COLO668 (cell line): ENCODE results near the gene KIAA1586.
"Not testable (repeated sequence)": the region's sequence is repeated elsewhere in the genome, so short reads cannot be mapped to it uniquely, and the experiment has no call there.

ENCODE experiments used
- DNase-seq: peaks from one replicate; lab custom pipeline; 2025; ENCODE audit not compliant: unreplicated experiment; lab: John Stamatoyannopoulos, UW

Gene KIAA1586, protein sequence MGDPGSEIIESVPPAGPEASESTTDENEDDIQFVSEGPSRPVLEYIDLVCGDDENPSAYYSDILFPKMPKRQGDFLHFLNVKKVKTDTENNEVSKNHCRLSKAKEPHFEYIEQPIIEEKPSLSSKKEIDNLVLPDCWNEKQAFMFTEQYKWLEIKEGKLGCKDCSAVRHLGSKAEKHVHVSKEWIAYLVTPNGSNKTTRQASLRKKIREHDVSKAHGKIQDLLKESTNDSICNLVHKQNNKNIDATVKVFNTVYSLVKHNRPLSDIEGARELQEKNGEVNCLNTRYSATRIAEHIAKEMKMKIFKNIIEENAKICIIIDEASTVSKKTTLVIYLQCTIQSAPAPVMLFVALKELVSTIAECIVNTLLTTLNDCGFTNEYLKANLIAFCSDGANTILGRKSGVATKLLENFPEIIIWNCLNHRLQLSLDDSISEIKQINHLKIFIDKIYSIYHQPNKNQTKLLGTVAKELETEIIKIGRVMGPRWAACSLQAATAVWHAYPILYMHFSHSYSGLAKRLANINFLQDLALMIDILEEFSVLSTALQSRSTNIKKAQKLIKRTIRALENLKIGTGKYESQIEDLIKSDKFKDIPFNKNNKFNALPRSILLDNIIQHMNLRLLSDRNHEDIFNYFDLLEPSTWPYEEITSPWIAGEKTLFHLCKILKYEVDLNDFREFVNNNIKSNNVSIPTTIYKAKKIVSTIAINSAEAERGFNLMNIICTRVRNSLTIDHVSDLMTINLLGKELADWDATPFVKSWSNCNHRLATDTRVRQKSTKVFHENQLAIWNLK

GRCh38 chr6:57046332-57047256, at the start of gene KIAA1586:
Gene KIAA1586 (plus strand): TSS chr6:57046693. CDS start chr6:57046756, 63 bp downstream.
- peak; percentile 86 for DNase-seq

GRCh38 chr6:56999049-56999448, 47.4 kb upstream of the KIAA1586 start:
- no peak for DNase-seq

GRCh38 chr6:56999748-57000147, 46.7 kb upstream of the KIAA1586 start:
- DNase-seq: not testable (repeated sequence)

DNA sequence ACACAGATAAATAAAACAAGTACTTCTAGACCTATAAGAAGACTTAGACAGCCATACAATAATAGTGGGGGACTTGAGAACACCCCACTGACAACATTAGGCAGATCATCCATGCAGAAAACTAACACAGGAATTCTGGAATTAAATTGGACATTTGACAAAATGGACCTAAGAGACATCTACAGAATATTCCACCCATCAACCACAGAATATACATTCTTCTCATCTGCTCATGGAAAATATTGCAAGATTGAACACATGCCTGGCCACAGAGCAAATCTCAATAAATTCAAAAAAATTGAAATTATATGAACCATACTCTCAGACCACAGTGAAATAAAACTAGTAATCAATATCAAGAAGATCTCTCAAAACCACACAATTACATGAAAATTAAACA, 44.3 kb upstream of the KIAA1586 start:
- no peak for DNase-seq

DNA sequence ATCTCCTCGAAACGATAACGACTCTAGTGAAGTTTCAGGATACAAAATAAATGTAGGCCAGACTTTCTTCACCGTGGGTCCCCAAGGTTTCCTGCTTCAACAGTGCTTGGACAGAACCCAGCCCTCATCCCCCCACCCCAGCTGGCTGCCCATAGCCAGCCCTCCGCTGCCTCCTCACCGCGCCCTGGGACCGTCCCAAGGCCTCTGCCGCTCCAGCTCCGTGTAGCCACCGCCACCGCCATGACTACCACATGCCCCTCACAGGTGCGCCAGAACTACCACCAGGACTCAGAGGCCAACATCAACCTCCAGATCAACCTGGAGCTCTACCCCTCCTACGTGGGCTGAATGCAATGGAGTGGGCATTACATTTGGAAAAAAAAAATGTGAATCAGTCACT, 42.2 kb upstream of the KIAA1586 start:
- no peak for DNase-seq

- no peak for DNase-seq
Observed at GRCh38 chr6:57006101-57006500, 40.4 kb upstream of the KIAA1586 start.

DNA sequence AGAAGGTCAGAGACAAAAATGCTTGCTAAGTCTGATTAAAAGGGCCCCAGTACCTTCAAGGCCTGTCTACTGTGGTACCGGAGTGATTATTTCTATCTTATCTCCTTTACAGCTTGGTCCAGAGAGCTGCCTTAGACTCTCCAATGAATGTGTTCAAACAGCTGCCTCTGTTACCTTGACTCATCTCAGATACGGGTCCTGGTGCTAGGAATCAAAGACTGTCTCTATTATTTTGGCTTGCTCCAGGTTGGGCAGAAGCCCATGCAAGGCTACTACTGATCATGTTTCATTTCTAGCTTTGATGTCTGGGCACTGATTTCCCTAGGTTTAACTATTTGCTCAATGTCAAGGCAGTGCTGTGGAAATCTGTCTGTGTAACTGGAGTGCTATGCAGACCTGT, 38.4 kb upstream of the KIAA1586 start:
- not testable (repeated sequence) for DNase-seq

- DNase-seq: no peak
Observed at GRCh38 chr6:57013521-57013926, 33.0 kb upstream of the KIAA1586 start.

DNA sequence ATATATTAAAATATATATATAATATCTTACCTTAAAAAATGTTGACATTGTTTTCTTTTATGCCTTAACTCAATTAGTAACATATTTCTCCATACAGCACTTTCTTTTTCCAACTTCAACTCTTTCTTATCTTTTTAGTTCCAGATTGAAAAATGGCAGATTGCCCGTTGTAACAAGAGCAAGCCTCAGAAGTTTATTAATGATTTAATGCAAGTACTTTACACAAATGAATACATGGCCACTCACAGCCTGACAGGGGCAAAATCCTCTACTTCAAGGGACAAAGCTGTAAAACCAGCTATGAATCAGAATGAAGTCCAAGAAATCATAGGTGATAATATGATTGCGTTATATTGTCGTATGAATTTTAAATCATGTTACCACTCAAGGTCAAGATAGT, 29.4 kb upstream of the KIAA1586 start:
- DNase-seq: no peak

- no peak for DNase-seq
Observed at GRCh38 chr6:57017841-57018240, 28.7 kb upstream of the KIAA1586 start.

DNA sequence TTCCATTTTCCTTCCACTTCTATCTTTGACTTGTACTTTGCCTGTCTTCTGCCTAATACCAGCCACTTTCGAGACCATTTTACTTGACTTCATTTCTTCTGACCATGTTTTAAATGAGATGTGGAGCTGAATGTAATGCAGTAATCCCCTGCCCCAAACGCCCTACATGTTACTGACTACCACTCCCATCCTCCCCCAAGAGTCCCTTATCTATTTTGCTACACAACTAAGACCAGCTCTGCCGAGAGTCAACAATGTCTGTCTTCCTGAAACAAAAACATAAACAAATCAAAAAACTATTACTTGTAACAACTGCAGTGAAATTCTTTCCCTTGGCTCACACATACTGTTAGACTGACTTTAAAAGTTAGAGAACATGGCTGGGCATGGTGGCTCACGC, 27.1 kb upstream of the KIAA1586 start:
- DNase-seq: no peak

DNA sequence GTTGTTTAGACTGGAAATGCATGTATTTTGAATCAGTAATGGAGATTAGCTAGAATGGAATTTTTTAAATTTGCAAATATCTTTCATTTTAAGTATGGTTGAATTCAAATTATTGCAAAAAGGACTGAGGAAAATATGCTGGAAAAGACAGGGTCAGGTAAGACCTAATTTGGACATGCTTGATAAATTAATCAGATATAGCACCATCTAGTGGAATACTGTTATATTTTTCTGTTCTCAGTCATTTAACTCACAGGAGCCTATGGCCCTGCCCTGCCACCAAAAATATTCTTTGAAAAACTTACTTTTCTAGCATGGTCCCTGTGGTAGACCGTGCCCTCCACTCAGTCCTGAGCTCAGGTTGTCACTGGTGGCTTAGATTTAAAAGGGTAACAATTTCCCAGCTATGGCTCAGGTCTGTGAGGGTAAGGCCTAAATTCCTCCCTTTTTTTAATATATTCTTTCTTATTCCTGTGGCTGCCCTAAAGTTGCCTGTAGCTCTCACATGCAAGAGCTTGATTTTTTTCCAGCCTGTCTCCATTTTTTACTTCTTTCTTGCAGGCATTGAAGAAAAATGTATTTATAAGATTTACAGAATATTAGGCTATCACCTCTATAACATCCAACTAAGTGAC, 25.3 kb upstream of the KIAA1586 start:
- no peak for DNase-seq

DNA sequence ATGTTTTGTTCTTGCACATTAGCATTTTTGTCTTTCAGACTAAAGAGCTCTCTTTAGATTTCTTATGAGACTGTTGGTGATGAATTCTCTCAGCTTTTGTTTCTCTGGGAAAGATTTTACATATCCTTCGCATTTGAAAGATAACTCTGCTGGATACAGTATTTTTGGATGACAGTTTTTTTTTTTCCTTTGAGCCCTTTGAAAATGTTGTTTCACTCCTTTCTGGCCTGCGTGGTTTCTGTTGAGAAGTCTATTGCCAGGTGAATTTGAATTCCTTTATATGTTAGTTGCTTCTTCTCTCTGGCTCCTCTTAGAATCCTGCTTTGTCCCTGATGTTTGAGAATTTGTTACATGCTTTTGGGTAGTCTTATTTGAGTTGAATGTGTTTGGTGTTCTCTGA, 22.2 kb upstream of the KIAA1586 start:
- DNase-seq: no peak

DNA sequence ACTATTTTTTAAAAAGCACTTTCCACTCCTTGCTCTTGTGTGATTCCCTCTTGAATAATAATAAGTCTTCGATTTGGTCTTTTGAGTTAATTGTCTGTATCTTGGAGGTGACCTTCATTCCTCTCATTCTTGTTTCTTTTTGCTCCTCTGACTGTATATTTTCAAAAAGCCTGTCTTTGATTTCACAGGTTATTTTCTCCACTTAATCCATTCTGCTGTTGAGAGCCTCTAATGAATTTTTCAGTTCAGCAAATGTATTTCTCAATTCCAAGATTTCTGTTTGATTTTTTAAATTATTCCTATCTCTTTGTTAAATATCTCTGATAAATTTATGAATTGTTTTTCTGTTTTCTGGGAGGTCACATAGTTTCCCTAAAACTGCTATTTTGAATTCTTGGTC, 21.7 kb upstream of the KIAA1586 start:
- no peak for DNase-seq

DNA sequence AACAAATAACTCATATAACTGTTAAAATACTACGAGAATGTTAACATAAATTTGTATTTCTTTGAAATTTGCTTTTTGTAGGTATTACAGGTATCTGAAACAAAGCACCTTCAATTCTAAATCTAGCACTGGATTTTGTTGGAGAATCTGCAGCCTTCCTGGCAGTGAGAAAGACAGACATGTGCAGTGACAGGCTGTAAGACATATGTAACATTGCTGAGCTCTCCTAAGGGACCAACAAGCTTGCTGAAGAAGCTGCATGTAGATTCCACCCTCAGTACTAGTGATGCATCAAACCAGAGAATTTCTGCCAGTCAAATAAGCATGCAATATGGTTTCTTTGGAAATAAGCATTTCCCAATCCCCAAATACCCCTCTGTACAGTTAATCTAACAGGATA, 20.5 kb upstream of the KIAA1586 start:
- DNase-seq: no peak

DNA sequence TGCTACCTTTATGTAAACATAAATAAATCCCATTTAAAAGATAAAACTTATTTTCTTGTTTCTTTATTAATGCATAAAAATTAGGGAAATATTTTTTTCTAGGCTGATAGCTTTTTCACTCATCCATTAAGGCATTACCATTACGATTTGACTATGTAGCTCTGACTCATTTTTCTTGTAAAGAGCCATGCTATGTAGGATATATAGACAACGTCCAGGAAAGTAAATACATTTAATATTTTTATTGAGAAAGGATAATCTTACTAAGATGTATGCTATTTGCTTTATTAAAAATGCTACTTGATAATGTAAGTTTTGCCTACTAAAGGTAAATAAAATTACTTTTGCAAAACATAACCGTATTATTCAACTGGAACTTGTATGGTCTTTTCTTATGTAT, 19.2 kb upstream of the KIAA1586 start:
- no peak for DNase-seq

GRCh38 chr6:57029213-57029612, 17.3 kb upstream of the KIAA1586 start:
- no peak for DNase-seq

DNA sequence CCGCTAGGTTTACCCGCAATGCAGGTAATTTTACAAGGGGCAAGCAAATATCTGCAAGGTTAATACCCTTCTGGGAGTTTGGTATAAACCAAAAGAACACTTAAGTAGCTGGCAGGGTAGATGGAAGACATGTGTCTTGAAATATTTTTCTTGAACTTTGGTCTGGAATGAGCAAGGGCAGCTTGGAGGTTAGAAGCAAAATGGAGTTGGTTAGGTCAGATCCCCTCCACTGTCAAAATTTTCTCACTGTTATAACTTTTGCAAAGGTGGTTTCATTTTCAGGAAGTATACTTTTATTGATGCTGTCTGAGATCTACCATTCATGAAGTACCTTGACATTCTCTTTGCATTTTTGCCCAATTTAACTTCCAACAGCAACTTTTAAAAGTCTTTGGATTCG, 13.3 kb upstream of the KIAA1586 start:
- DNase-seq: no peak

- no peak for DNase-seq
Observed at GRCh38 chr6:57035549-57035948, 10.9 kb upstream of the KIAA1586 start.

- no peak for DNase-seq
Observed at GRCh38 chr6:57038906-57039305, 7.6 kb upstream of the KIAA1586 start.

DNA sequence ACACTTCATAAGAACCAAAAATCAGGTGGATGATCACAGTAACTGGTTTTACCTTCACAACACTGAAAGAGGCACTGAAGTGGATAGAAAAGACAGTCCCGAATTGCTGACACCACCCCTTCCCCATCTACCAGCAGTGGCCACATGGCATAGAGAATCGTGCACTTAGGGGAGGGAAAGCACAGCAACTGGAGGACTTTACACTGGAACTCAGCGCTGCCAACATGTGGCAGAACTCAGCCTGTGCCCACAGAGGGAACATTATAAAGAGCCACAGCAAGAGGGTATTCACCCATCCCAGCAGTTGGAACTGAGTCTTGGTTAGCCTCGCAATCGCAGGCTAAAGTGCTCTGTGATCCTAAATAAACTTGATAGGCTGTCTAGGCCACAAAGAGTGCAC, 6.5 kb upstream of the KIAA1586 start:
- DNase-seq: no peak
